Measurements from ENCODE around the gene DEF6.
A peak's percentile ranks its signal among the peaks of the same experiment; 100 is the strongest.

Gene DEF6

GRCh38 chr6:35297601-35298481 is at the start of gene DEF6:
DEF6 (plus strand) TSS chr6:35297818; CDS start chr6:35297857, 39 bp downstream.
- peak; percentile 76 to 81 for DNase-seq (ENCODE audit: low read depth in 1 of 2, low spot score in 1 of 2)

- no peak for DNase-seq (ENCODE audit: low read depth in 1 of 2, low spot score in 1 of 2)
Observed at GRCh38 chr6:35248300-35248699, 49.3 kb upstream of the DEF6 start.

- no peak for DNase-seq (ENCODE audit: low read depth in 1 of 2, low spot score in 1 of 2)
Observed at GRCh38 chr6:35248965-35249364, 48.7 kb upstream of the DEF6 start.

- no peak for DNase-seq (ENCODE audit: low read depth in 1 of 2, low spot score in 1 of 2)
Observed at GRCh38 chr6:35251949-35252348, 45.7 kb upstream of the DEF6 start.

GRCh38 chr6:35253249-35253648 is 44.4 kb upstream of the DEF6 start:
- no peak for DNase-seq (ENCODE audit: low read depth in 1 of 2, low spot score in 1 of 2)

- no peak for DNase-seq (ENCODE audit: low read depth in 1 of 2, low spot score in 1 of 2)
Observed at GRCh38 chr6:35258336-35258735, 39.3 kb upstream of the DEF6 start.

- DNase-seq (ENCODE audit: low read depth in 1 of 2, low spot score in 1 of 2), result no peak
Observed at GRCh38 chr6:35258858-35259193, 38.8 kb upstream of the DEF6 start.

- DNase-seq (ENCODE audit: low read depth in 1 of 2, low spot score in 1 of 2), result peak; percentile 79 to 85
Observed at GRCh38 chr6:35259194-35259947, 38.2 kb upstream of the DEF6 start, which contains the start of gene ZNF76. ZNF76 (plus strand) TSS chr6:35259735; CDS start chr6:35281152, 21,417 bp downstream.

GRCh38 chr6:35259948-35260590 is 37.5 kb upstream of the DEF6 start:
- DNase-seq (ENCODE audit: low read depth in 1 of 2, low spot score in 1 of 2), result peak; percentile 32 to 63

- DNase-seq (ENCODE audit: low read depth in 1 of 2, low spot score in 1 of 2), result no peak
Observed at GRCh38 chr6:35260591-35261570, 36.7 kb upstream of the DEF6 start.

- DNase-seq (ENCODE audit: low read depth in 1 of 2, low spot score in 1 of 2), result no peak
Observed at GRCh38 chr6:35262596-35262995, 35.0 kb upstream of the DEF6 start.

GRCh38 chr6:35264550-35265274 is 32.9 kb upstream of the DEF6 start:
- DNase-seq (ENCODE audit: low read depth in 1 of 2, low spot score in 1 of 2), result no peak

- DNase-seq (ENCODE audit: low read depth in 1 of 2, low spot score in 1 of 2), result no peak
Observed at GRCh38 chr6:35265523-35265922, 32.1 kb upstream of the DEF6 start.

GRCh38 chr6:35267446-35267845 is 30.2 kb upstream of the DEF6 start:
- DNase-seq (ENCODE audit: low read depth in 1 of 2, low spot score in 1 of 2), result no peak

GRCh38 chr6:35267897-35268296 is 29.7 kb upstream of the DEF6 start:
- DNase-seq (ENCODE audit: low read depth in 1 of 2, low spot score in 1 of 2), result no peak

- no peak for DNase-seq (ENCODE audit: low read depth in 1 of 2, low spot score in 1 of 2)
Observed at GRCh38 chr6:35272005-35272404, 25.6 kb upstream of the DEF6 start.

GRCh38 chr6:35273822-35274559 is 23.6 kb upstream of the DEF6 start:
- DNase-seq (ENCODE audit: low read depth in 1 of 2, low spot score in 1 of 2), result no peak

GRCh38 chr6:35275744-35276260 is 21.8 kb upstream of the DEF6 start:
- DNase-seq (ENCODE audit: low read depth in 1 of 2, low spot score in 1 of 2), result no peak

- no peak for DNase-seq (ENCODE audit: low read depth in 1 of 2, low spot score in 1 of 2)
Observed at GRCh38 chr6:35278708-35279107, 18.9 kb upstream of the DEF6 start.
